ENCODE measurements around the gene SH3PXD2A.

SH3PXD2A gene

GRCh38 chr10:103603382-103603781, 252.0 kb downstream of the SH3PXD2A start:
- Histone ChIP-seq H3K4me1 (peaks cover 2% of the 10 kb centered on the region; the same call in 1 of the 2 replicates), H3K36me3 (no peaks in the 10 kb centered on the region; the same call in 1 of the 2 replicates), H3K4me3 (ENCODE audit: low read depth, low read length) (no peak overlapping the region), H3K9me3 (no peaks in the 10 kb centered on the region), H3K27me3 (no peaks in the 10 kb centered on the region)
- DNase-seq: no peak
- TF ChIP-seq, protein P1, sequence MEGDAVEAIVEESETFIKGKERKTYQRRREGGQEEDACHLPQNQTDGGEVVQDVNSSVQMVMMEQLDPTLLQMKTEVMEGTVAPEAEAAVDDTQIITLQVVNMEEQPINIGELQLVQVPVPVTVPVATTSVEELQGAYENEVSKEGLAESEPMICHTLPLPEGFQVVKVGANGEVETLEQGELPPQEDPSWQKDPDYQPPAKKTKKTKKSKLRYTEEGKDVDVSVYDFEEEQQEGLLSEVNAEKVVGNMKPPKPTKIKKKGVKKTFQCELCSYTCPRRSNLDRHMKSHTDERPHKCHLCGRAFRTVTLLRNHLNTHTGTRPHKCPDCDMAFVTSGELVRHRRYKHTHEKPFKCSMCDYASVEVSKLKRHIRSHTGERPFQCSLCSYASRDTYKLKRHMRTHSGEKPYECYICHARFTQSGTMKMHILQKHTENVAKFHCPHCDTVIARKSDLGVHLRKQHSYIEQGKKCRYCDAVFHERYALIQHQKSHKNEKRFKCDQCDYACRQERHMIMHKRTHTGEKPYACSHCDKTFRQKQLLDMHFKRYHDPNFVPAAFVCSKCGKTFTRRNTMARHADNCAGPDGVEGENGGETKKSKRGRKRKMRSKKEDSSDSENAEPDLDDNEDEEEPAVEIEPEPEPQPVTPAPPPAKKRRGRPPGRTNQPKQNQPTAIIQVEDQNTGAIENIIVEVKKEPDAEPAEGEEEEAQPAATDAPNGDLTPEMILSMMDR (IDR thresholded peaks at IDR 0.05; ENCODE audit: low read depth, low read length): no peak

DNA sequence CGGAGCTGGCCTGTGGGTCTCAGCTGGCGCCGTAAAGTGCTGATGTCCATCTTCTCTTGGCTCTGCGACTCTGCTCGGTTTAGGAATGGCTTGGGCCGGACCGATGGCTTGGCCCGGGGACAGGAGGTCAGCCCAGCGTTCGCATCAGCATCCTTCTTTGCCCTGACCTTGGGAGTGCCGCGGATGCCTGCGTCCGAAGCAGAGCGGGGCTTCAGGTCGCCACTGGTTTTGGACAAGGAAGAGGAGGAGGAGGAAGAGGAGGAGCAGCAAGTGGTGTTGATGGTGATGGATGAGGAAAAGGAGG, 252.6 kb downstream of the SH3PXD2A start:
- Histone ChIP-seq H3K36me3 (no peaks in the 10 kb centered on the region; the same call in 1 of the 2 replicates), H3K4me3 (ENCODE audit: low read depth, low read length) (no peak overlapping the region), H3K27me3 (no peaks in the 10 kb centered on the region), H3K9me3 (no peaks in the 10 kb centered on the region), H3K4me1 (peaks cover 2% of the 10 kb centered on the region; the same call in 1 of the 2 replicates)
- TF ChIP-seq, protein P1 (IDR thresholded peaks at IDR 0.05; ENCODE audit: low read depth, low read length): no peak
- no peak for DNase-seq

GRCh38 chr10:103602028-103602851, 253.1 kb downstream of the SH3PXD2A start:
- no peaks in the 10 kb centered on the region; the same call in 1 of the 2 replicates for H3K36me3 ChIP-seq
- TF ChIP-seq, protein P1 (IDR thresholded peaks at IDR 0.05; ENCODE audit: low read depth, low read length): no peak
- no peak for DNase-seq

DNA sequence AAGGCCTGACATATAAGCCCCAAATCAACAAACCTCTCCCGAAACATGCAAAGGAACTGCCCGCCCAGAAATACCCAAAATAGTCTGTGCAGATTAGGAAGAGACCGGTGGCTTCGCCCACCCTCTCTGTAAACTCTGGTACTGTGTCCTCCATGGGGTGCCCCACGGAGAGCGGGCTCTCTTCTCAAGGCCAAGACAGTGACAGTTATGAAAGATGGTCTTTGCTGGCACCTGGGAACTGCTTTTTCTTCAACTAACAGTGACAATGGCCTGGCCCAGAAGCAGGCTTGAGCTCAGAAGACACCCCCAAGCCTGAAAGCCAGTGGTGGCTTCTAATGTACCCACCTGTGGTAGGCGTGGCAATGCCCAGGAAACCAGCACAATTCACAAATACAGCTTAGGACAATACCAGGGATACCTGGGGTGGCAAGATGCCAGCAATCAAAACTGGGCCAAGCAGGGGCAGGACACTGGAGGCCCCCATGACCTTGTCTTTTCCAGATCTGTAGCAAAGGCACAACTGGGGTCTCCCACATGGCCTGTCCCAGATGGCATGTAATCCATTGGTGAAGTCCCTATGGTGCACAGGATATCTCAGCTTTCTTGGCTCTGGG, 254.3 kb downstream of the SH3PXD2A start:
- no peaks in the 10 kb centered on the region for H3K27me3 ChIP-seq
- no peak for DNase-seq
- no peaks in the 10 kb centered on the region; the same call in 1 of the 2 replicates for H3K36me3 ChIP-seq
- H3K4me3 ChIP-seq (ENCODE audit: low read depth, low read length): no peak overlapping the region
- TF ChIP-seq, protein P1 (IDR thresholded peaks at IDR 0.05; ENCODE audit: low read depth, low read length): no peak
- peaks cover 2% of the 10 kb centered on the region; the same call in 1 of the 2 replicates for H3K4me1 ChIP-seq
- no peaks in the 10 kb centered on the region for H3K9me3 ChIP-seq

More at GRCh38 chr10:103602028-103602851, 253.1 kb downstream of the SH3PXD2A start:
- no peaks in the 10 kb centered on the region for H3K27me3 ChIP-seq
- no peaks in the 10 kb centered on the region for H3K9me3 ChIP-seq
- H3K4me3 ChIP-seq (ENCODE audit: low read depth, low read length): no peak overlapping the region
- peaks cover 2% of the 10 kb centered on the region; the same call in 1 of the 2 replicates for H3K4me1 ChIP-seq

GRCh38 chr10:103600325-103600724, 255.1 kb downstream of the SH3PXD2A start:
- TF ChIP-seq, protein P1 (IDR thresholded peaks at IDR 0.05; ENCODE audit: low read depth, low read length): no peak
- Histone ChIP-seq H3K4me1 (peaks cover 2% of the 10 kb centered on the region; the same call in 1 of the 2 replicates), H3K4me3 (ENCODE audit: low read depth, low read length) (no peak overlapping the region), H3K9me3 (no peaks in the 10 kb centered on the region), H3K27me3 (no peaks in the 10 kb centered on the region), H3K36me3 (no peaks in the 10 kb centered on the region; the same call in 1 of the 2 replicates)
- DNase-seq: no peak

DNA sequence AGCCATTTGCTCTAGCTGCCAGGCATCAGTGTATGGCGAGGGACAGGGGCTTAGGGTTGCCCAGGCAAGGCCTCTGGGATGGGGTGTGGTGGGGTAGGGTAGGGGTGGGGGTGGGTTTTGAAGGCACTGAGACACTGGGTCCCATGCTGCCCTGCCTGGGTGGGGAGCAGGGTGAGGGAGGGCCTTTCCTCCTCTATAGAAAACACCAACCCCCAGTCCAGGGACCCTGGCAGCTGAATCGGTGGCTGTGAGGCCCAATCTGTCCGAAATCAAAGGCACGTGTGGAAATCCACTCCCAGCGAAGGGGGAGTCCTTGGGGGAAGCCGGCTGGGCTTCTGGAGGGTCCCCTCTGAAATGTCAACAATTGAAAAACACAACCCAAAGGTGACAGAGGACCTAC, 255.5 kb downstream of the SH3PXD2A start:
- Histone ChIP-seq H3K4me3 (ENCODE audit: low read depth, low read length) (no peak overlapping the region), H3K4me1 (peaks cover 2% of the 10 kb centered on the region; the same call in 1 of the 2 replicates), H3K27me3 (no peaks in the 10 kb centered on the region), H3K36me3 (no peaks in the 10 kb centered on the region; the same call in 1 of the 2 replicates), H3K9me3 (no peaks in the 10 kb centered on the region)
- TF ChIP-seq, protein P1 (IDR thresholded peaks at IDR 0.05; ENCODE audit: low read depth, low read length): no peak
- DNase-seq: no peak
